HepG2 (cell line): ENCODE data around the gene SLC35F6. TPM values are rescaled to one million over a fixed set of nuclear protein-coding genes. Genes with fewer than 3 reads are reported as not detected.

Source experiments
- ASH2L ChIP-seq: fragments of 300-600, 200-600 bp; sonication (generic); IDR thresholded peaks from 2 replicates; pipeline ENCODE4 v1.7.0; 2017; ENCODE audit warnings: low read depth, mild to moderate bottlenecking, moderate library complexity, mixed read lengths, low read length; ENCODE audit not compliant: insufficient read length
- BHLHE40 ChIP-seq: IDR thresholded peaks from 2 replicates; pipeline ENCODE4 v1.6.1; 2011; ENCODE audit warnings: low read length, improper control_type of control experiment
- ETV5 ChIP-seq: IDR thresholded peaks from 2 replicates; pipeline ENCODE4 v1.6.1; 2018; ENCODE audit warnings: missing biosample characterization, missing genetic modification reagents, inconsistent platforms, borderline replicate concordance
- HNRNPL ChIP-seq: fragments of 200-400 bp; formaldehyde crosslinking; IDR thresholded peaks from 2 replicates; pipeline ENCODE4 v1.6.1; 2017; ENCODE audit warnings: mild to moderate bottlenecking, low read depth, low read length
- NFRKB ChIP-seq: fragments of 450-650 bp; IDR thresholded peaks from 2 replicates; pipeline ENCODE4 v1.6.1; 2017
- PAWR ChIP-seq: sonication (generic); formaldehyde crosslinking; IDR thresholded peaks from 2 replicates; pipeline ENCODE4 v1.4.0; 2020; ENCODE audit warnings: missing genetic modification reagents, mild to moderate bottlenecking, borderline replicate concordance
- POLR2A ChIP-seq, 2 experiments: IDR thresholded peaks; 2 replicates each; pipeline ENCODE4 v1.6.1; 2011; ENCODE audit warnings: low read depth in 2 of 2, low read length in 2 of 2, mild to moderate bottlenecking in 1 of 2, moderate library complexity in 1 of 2; ENCODE audit not compliant: insufficient read depth in 1 of 2
- PTBP1 ChIP-seq: fragments of 200-400 bp; formaldehyde crosslinking; IDR thresholded peaks from 2 replicates; pipeline ENCODE4 v1.6.1; 2018; ENCODE audit warnings: low read length, low read depth; ENCODE audit not compliant: poor library complexity, severe bottlenecking
- RARA ChIP-seq: IDR thresholded peaks from 2 replicates; pipeline ENCODE4 v1.6.1; 2016; ENCODE audit warnings: missing genetic modification reagents, missing compliant biosample characterization
- RXRA ChIP-seq: sonication (generic); formaldehyde crosslinking; IDR thresholded peaks from 2 replicates; pipeline ENCODE4 v1.5.1; 2020; ENCODE audit warnings: missing genetic modification reagents
- SATB2 ChIP-seq: sonication (generic); formaldehyde crosslinking; IDR thresholded peaks from 2 replicates; pipeline ENCODE4 v1.5.0; 2020; ENCODE audit warnings: missing genetic modification reagents
- SOX13 ChIP-seq, 3 experiments: fragments of 450-650 bp in 1 of 3; sonication (generic) in 1 of 3; formaldehyde crosslinking in 1 of 3; IDR thresholded peaks in 2 of 3; conservative IDR thresholded peaks in 1 of 3; 2 replicates each; pipeline versions ENCODE4 v1.5.0 to v1.6.1; 2016 to 2020; ENCODE audit warnings: antibody characterized with exemption in 1 of 3, mild to moderate bottlenecking in 1 of 3, missing compliant biosample characterization in 1 of 3, missing genetic modification reagents in 1 of 3, moderate library complexity in 1 of 3
- ZFP36L2 ChIP-seq: sonication (generic); formaldehyde crosslinking; IDR thresholded peaks from 2 replicates; pipeline ENCODE4 v1.4.0; 2020; ENCODE audit warnings: missing genetic modification reagents
- ZFX ChIP-seq: sonication (generic); formaldehyde crosslinking; IDR thresholded peaks from 2 replicates; pipeline ENCODE4 v1.4.0; 2020; ENCODE audit warnings: mild to moderate bottlenecking, low read depth, missing genetic modification reagents, moderate library complexity
- ZNF263 ChIP-seq: sonication (generic); formaldehyde crosslinking; IDR thresholded peaks from 2 replicates; pipeline ENCODE4 v1.4.0; 2020; ENCODE audit warnings: missing genetic modification reagents
- ZNF274 ChIP-seq: sonication (generic); formaldehyde crosslinking; IDR thresholded peaks from 2 replicates; pipeline ENCODE4 v1.5.1; 2020; ENCODE audit warnings: mild to moderate bottlenecking, missing genetic modification reagents
- ZNF343 ChIP-seq: sonication (generic); formaldehyde crosslinking; IDR thresholded peaks from 2 replicates; pipeline ENCODE4 v1.4.0; 2020; ENCODE audit warnings: mild to moderate bottlenecking, missing genetic modification reagents
- ZNF432 ChIP-seq: sonication (generic); formaldehyde crosslinking; IDR thresholded peaks from 2 replicates; pipeline ENCODE4 v1.5.0; 2020; ENCODE audit warnings: missing genetic modification reagents, mild to moderate bottlenecking, borderline replicate concordance
- ZNF441 ChIP-seq: sonication (generic); formaldehyde crosslinking; IDR thresholded peaks from 2 replicates; pipeline ENCODE4 v1.7.0; 2021; ENCODE audit warnings: missing genetic modification reagents, borderline replicate concordance
- ZNF510 ChIP-seq: sonication (generic); formaldehyde crosslinking; IDR thresholded peaks from 2 replicates; pipeline ENCODE4 v1.4.0; 2020; ENCODE audit warnings: low read depth, mild to moderate bottlenecking, missing genetic modification reagents
- ZNF546 ChIP-seq: sonication (generic); formaldehyde crosslinking; conservative IDR thresholded peaks from 2 replicates; pipeline ENCODE4 v1.8.1; 2023; ENCODE audit warnings: mild to moderate bottlenecking, missing genetic modification reagents
- ZNF629 ChIP-seq: sonication (generic); formaldehyde crosslinking; conservative IDR thresholded peaks from 2 replicates; pipeline ENCODE4 v1.5.0; 2020; ENCODE audit warnings: missing genetic modification reagents
- ZNF678 ChIP-seq: sonication (generic); formaldehyde crosslinking; IDR thresholded peaks from 2 replicates; pipeline ENCODE4 v1.4.0; 2020; ENCODE audit warnings: mild to moderate bottlenecking, missing genetic modification reagents
- ZSCAN30 ChIP-seq: sonication (generic); formaldehyde crosslinking; IDR thresholded peaks from 2 replicates; pipeline ENCODE4 v1.5.0; 2020; ENCODE audit warnings: mild to moderate bottlenecking, missing genetic modification reagents
- polyA plus RNA-seq, 8 experiments: library from polyadenylated mRNA; depleted of rRNA in 3 of 8; stranded (reverse) in 7 of 8; unstranded in 1 of 8; fragments of >200 nt; fragmentation: Illumina TruSeq in 4 of 8; extraction: Trizol in 4 of 8; gene quantifications; 2 replicates each; pipeline versions ENCODE4 v1.2.1 to v1.2.3, GENCODE V29; 2011 to 2016; ENCODE audit warnings: low read depth in 4 of 8, missing spikeins in 1 of 8, mixed read lengths in 1 of 8; ENCODE audit not compliant: insufficient read depth in 1 of 8
- total RNA-seq, 5 experiments: library from RNA; depleted of rRNA; stranded (reverse); fragments of >200 nt; fragmentation: Illumina TruSeq; extraction: Trizol; gene quantifications; 2 replicates each; pipeline ENCODE4 v1.2.3, GENCODE V29; 2016; ENCODE audit warnings: low read depth in 1 of 5
- TF ChIP-seq, protein P1 (sequence below): sonication (generic); formaldehyde crosslinking; IDR thresholded peaks from 2 replicates; pipeline ENCODE4 v1.5.0; 2020; ENCODE audit warnings: missing genetic modification reagents
- TF ChIP-seq, protein P2 (sequence below): sonication (generic); formaldehyde crosslinking; IDR thresholded peaks from 2 replicates; pipeline ENCODE4 v1.8.0; 2022; ENCODE audit warnings: mild to moderate bottlenecking, missing genetic modification reagents, moderate library complexity
- TF ChIP-seq, protein P3 (sequence below): sonication (generic); formaldehyde crosslinking; IDR thresholded peaks from 2 replicates; pipeline ENCODE4 v1.5.0; 2020; ENCODE audit warnings: mild to moderate bottlenecking, missing genetic modification reagents

SLC35F6 gene
- total and polyA plus RNA-seq, 2 of the 13 experiments (the other 11 are each of a cell fraction or from before 2014, with no cell fraction given), result 15.2 to 21.2 TPM

DNA sequence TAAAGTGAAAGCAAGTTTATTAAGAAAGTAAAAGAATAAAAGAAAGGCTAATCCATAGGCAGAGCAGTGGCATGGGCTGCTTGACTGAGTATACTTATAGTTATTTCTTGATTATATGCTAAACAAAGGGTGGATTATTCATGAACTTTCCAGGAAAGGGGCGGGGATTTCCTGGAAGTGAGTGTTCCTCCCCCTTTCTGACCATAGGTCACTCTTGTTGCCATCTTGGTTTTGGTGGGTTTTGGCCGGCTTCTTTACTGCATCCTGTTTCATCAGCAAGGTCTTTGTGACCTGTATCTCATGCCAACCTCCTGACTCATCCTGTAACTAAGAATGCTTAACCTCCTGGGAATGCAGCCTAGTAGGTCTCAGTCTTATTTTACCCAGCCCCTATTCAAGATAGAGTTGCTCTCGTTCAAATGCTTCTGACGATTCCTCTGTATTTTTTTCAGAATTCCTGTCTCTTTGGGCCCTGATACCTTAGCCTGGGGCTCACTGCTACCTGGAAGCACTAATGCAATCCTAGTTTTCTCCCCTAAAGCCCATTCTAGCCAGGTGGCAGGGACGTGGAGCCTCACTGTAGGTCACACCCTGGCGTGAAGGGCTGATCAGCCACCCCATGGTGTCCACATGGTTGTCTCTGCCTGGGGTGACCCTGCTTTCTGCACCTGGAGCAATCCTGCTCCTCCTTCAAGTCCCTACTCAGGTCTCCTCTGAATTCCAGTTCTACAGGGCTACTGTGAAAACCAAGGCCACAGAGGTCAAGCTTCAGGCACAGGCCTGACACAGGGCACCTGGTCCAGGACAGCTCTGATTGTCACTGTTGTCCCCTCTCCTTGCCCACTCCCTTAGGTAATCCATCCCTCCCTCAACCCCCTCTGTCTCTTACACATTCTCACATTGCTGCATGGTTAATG, 6.0 kb upstream of the SLC35F6 start (continued):
- TF ChIP-seq ZNF343, result no peak
- TF ChIP-seq ZSCAN30 (CRISPR knock-in tag), result no peak
- TF ChIP-seq SOX13 (IDR thresholded peaks at IDR 0.05), result no peak
- peak in 1 of 2 experiments; percentile 59; a peak in 1 of 4 replicates for TF ChIP-seq SOX13 (CRISPR knock-in tag; conservative IDR thresholded peaks at IDR 0.05 in 1 of 2, IDR thresholded peaks at IDR 0.05 in 1 of 2)
- TF ChIP-seq ASH2L, result no peak
- no peak for TF ChIP-seq BHLHE40
- peak; percentile 87 for TF ChIP-seq RARA (CRISPR knock-in tag)
- TF ChIP-seq, protein P1, sequence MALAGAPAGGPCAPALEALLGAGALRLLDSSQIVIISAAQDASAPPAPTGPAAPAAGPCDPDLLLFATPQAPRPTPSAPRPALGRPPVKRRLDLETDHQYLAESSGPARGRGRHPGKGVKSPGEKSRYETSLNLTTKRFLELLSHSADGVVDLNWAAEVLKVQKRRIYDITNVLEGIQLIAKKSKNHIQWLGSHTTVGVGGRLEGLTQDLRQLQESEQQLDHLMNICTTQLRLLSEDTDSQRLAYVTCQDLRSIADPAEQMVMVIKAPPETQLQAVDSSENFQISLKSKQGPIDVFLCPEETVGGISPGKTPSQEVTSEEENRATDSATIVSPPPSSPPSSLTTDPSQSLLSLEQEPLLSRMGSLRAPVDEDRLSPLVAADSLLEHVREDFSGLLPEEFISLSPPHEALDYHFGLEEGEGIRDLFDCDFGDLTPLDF, result no peak
- no peak for TF ChIP-seq ZNF546 (CRISPR knock-in tag)
- TF ChIP-seq ZNF274 (CRISPR knock-in tag), result no peak
- no peak for TF ChIP-seq ZNF263 (CRISPR knock-in tag)
- TF ChIP-seq, protein P2, sequence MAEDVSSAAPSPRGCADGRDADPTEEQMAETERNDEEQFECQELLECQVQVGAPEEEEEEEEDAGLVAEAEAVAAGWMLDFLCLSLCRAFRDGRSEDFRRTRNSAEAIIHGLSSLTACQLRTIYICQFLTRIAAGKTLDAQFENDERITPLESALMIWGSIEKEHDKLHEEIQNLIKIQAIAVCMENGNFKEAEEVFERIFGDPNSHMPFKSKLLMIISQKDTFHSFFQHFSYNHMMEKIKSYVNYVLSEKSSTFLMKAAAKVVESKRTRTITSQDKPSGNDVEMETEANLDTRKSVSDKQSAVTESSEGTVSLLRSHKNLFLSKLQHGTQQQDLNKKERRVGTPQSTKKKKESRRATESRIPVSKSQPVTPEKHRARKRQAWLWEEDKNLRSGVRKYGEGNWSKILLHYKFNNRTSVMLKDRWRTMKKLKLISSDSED (CRISPR knock-in tag), result no peak
- no peak for TF ChIP-seq ZFX (CRISPR knock-in tag)
- no peak for TF ChIP-seq ZNF510
- no peak for TF ChIP-seq HNRNPL
- no peak for TF ChIP-seq ZNF432 (CRISPR knock-in tag)
- no peak for TF ChIP-seq NFRKB
- no peak for TF ChIP-seq ZNF441 (CRISPR knock-in tag)
- TF ChIP-seq, protein P3, sequence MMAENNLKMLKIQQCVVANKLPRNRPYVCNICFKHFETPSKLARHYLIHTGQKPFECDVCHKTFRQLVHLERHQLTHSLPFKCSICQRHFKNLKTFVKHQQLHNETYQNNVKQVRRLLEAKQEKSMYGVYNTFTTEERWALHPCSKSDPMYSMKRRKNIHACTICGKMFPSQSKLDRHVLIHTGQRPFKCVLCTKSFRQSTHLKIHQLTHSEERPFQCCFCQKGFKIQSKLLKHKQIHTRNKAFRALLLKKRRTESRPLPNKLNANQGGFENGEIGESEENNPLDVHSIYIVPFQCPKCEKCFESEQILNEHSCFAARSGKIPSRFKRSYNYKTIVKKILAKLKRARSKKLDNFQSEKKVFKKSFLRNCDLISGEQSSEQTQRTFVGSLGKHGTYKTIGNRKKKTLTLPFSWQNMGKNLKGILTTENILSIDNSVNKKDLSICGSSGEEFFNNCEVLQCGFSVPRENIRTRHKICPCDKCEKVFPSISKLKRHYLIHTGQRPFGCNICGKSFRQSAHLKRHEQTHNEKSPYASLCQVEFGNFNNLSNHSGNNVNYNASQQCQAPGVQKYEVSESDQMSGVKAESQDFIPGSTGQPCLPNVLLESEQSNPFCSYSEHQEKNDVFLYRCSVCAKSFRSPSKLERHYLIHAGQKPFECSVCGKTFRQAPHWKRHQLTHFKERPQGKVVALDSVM (CRISPR knock-in tag), result no peak
- no peak for TF ChIP-seq ZNF678 (CRISPR knock-in tag)
- TF ChIP-seq PTBP1, result no peak
- no peak for TF ChIP-seq ZFP36L2 (CRISPR knock-in tag)
- peak; percentile 68 for TF ChIP-seq ETV5 (CRISPR knock-in tag)
- no peak for TF ChIP-seq PAWR (CRISPR knock-in tag)
- no peak for TF ChIP-seq ZNF629 (CRISPR knock-in tag)
- peak; percentile 24; the same call in 1 of the 2 replicates for TF ChIP-seq RXRA (CRISPR knock-in tag)
- no peak for TF ChIP-seq POLR2A (IDR thresholded peaks at IDR 0.05; ENCODE audit: insufficient read depth in 1 of 2, low read depth in 2 of 2, low read length in 2 of 2)
- TF ChIP-seq SATB2 (CRISPR knock-in tag), result no peak
